MG63 (cell line): Measurements from ENCODE around the gene GNG7. TPM values are rescaled to one million over a fixed set of nuclear protein-coding genes. Genes with fewer than 3 reads are reported as not detected.

Source experiments
- DNase-seq: peaks from one replicate; pipeline ENCODE4 v3.0.0-alpha.2; 2020
- H3K27me3 ChIP-seq: fragments of 250-450 bp; sonication (Bioruptor Pico); 2 replicates; pipeline ENCODE4 v1.5.1; 2020; ENCODE audit warnings: mild to moderate bottlenecking, moderate library complexity
- H3K36me3 ChIP-seq: fragments of 250-450 bp; sonication (Bioruptor Pico); 2 replicates; pipeline ENCODE4 v1.5.1; 2020; ENCODE audit warnings: mild to moderate bottlenecking, moderate library complexity
- H3K4me3 ChIP-seq: fragments of 250-450 bp; sonication (Bioruptor Pico); 2 replicates; pipeline ENCODE4 v1.5.1; 2020; ENCODE audit warnings: mild to moderate bottlenecking, moderate library complexity
- H3K9me3 ChIP-seq: fragments of 250-450 bp; sonication (Bioruptor Pico); 2 replicates; pipeline ENCODE4 v1.5.1; 2020; ENCODE audit warnings: mild to moderate bottlenecking, moderate library complexity
- total RNA-seq: library from RNA; depleted of rRNA; stranded (reverse); fragments of >200 nt; shearing (Covaris generic); gene quantifications from 2 replicates; pipeline ENCODE4 v1.2.3, GENCODE V29; 2014; ENCODE audit warnings: low replicate concordance; rRNA removed

Gene GNG7
- total RNA-seq = 0.20 TPM in 1 of 2 replicates, not detected in the other

DNA sequence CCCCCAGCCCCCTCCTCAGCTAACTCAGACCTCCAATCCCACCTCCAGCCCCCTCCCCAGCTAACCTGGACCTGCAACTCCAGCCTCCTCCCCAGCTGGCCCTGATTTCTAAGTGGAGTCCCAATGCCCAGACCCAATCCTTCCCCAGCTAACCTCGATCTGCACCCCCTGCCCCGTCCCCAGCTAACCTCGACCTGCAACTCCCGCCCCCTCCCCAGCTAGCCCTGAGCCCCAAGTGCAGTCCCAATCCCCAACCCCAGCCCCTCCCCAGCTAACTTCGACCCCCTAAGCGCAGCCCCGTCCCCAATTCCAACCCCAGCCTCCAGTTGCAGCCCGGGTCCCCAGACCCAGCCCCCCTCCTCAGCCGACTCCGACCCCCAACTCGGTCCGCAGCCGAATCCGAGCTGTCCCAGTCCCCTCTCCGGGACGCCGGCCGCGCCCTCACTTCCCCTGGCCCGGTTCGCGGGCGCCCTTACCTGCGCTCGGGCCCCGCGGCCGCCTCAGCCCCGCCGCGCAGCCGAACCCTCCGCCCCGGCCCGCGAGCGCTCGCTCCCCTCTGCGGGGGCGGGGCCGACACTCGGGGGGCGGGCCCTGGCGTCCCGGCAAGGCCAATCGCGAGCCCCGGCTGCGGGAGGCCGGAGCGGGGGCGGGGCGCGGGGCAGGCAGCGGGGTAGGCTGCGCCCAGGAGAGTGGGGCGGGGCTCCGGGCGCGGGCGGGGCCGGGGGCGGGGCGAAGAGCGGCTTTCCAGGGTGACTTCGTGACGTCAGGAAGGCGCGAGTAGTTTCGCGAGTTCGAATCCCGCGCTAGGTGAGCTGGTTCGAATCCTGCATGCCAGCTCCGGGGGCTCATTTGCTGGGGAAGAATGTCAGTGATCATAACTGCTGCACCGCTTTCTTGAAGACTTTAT, at the start of gene GNG7:
Gene GNG7, minus strand, starts transcription at position 525 of the 907 bp plus-strand sequence. CDS start 182,006 bp downstream, outside the sequence.
- H3K4me3 ChIP-seq = no peak within 1 kb of the TSS; the same call in 1 of the 2 replicates
- H3K27me3 ChIP-seq = no peaks in the 10 kb centered on the region; the same call in none of the 2 replicates
- H3K9me3 ChIP-seq = no peaks in the 10 kb centered on the region
- DNase-seq = peak; percentile 87
- no peaks in the 10 kb centered on the region for H3K36me3 ChIP-seq

GRCh38 chr19:2751438-2751830, 48.9 kb upstream of the GNG7 start:
- no peak for DNase-seq
- no peaks in the 10 kb centered on the region for H3K27me3 ChIP-seq
- no peak overlapping the region for H3K4me3 ChIP-seq
- H3K9me3 ChIP-seq = no peaks in the 10 kb centered on the region
- H3K36me3 ChIP-seq = no peaks in the 10 kb centered on the region; the same call in 1 of the 2 replicates

DNA sequence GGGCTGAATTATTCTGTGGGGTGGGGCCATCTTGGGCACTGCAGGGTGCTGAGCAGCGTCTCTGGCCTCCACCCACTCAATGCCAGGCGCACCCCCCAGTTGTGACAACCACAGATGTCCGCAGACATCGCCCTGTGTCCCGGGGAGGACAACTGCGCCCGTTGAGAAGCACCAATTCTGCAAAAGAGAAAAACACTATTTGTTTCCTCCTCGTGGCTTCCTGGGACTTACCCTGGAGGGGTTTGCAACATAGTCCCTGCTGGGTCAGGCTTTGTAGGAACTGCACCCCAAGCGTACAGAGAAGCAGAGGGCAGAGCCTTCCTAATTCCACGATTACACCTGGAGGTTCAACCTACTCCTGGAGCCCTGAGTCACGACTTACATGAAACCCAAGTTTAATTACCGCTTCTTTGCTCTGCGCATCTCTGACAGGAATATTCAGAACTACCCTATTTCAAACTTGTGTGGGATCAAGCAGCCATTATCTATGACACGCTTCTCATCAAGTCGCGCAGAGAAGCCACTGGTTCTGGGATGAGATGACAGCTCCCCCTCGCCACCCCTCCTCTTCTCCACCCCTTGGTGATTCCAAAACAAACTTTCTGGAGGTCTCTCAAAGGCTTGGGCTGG, 48.4 kb upstream of the GNG7 start:
- DNase-seq = no peak

GRCh38 chr19:2747349-2747748, 44.9 kb upstream of the GNG7 start:
- DNase-seq = no peak
- Histone ChIP-seq H3K4me3 (no peak overlapping the region), H3K36me3 (no peaks in the 10 kb centered on the region), H3K27me3 (no peaks in the 10 kb centered on the region; the same call in 1 of the 2 replicates), H3K9me3 (no peaks in the 10 kb centered on the region)

More for the DNA sequence above, 48.4 kb upstream of the GNG7 start:
- Histone ChIP-seq H3K27me3 (no peaks in the 10 kb centered on the region; the same call in 1 of the 2 replicates), H3K9me3 (no peaks in the 10 kb centered on the region), H3K4me3 (no peak overlapping the region), H3K36me3 (no peaks in the 10 kb centered on the region; the same call in 1 of the 2 replicates)

DNA sequence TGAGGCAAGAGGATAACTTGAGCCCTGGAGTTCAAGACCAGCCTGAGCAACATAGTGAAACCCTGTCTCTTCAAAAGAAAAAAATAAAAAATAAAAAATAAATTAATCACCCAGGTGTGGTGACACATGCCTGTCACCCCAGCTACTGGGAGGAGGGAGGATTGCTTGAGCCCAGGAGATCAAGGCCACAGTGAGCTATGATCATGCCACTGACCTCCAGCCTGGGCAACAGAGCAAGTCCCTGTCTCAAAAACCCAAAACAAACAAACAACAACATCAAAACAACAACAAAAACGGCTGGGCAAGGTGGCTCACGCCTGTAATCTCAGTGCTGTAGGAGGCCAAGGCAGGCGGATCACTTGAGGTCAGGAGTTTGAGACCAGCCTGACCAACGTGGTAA, 41.6 kb upstream of the GNG7 start:
- no peaks in the 10 kb centered on the region for H3K9me3 ChIP-seq
- no peaks in the 10 kb centered on the region for H3K36me3 ChIP-seq
- H3K27me3 ChIP-seq = no peaks in the 10 kb centered on the region; the same call in 1 of the 2 replicates

DNA sequence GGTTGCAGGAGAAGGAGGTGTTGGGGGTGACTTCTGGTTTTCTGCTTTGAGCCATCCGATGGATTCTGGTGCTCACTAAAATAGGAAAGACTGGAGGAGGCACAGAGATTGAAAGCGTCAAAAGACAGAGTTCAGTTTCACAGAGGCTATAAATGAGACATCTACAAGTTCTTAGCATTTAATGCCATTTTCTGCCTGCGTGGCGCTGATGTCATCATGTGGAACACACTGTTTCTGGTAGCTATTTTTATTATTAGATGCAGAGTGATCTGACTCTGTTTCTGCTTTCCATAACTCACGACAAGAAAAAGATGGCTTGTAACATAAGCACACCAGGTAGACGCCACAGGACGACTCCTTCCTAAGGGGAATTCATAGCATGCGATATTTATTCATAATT, 40.6 kb upstream of the GNG7 start:
- H3K27me3 ChIP-seq = no peaks in the 10 kb centered on the region; the same call in 1 of the 2 replicates
- no peaks in the 10 kb centered on the region for H3K9me3 ChIP-seq
- DNase-seq = no peak
- H3K36me3 ChIP-seq = no peaks in the 10 kb centered on the region
- H3K4me3 ChIP-seq = no peak overlapping the region

More for the DNA sequence above, 41.6 kb upstream of the GNG7 start:
- no peak overlapping the region for H3K4me3 ChIP-seq
- DNase-seq = no peak

DNA sequence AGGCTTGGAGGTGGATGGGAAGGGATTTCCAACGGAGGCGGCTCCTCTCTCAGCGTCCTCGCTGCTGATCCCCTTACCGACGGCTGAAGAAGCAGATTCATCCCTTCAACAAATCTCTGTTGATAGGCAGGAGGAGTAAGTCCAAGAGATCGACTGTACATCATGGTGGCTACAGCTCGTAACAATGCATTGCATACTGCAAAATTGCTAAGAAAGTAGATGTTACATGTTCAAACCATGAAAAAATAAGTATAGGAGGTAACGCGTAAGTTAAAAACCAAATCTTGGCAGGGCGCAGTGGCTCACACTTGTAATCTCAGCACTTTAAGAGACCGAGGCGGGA, 37.8 kb upstream of the GNG7 start:
- H3K9me3 ChIP-seq = no peaks in the 10 kb centered on the region
- peaks cover 9% of the 10 kb centered on the region; the same call in 1 of the 2 replicates for H3K36me3 ChIP-seq
- no peaks in the 10 kb centered on the region for H3K27me3 ChIP-seq
- peak overlapping the region; percentile 70; the same call in 1 of the 2 replicates for H3K4me3 ChIP-seq
- no peak for DNase-seq

GRCh38 chr19:2739602-2740313, 37.3 kb upstream of the GNG7 start, which contains the start of gene SLC39A3:
Gene SLC39A3, minus strand, starts transcription at chr19:2740017. Its CDS starts 2,760 bp downstream, at chr19:2737257.
- H3K9me3 ChIP-seq = no peaks in the 10 kb centered on the region
- no peaks in the 10 kb centered on the region for H3K27me3 ChIP-seq
- DNase-seq = peak; percentile 96
- H3K36me3 ChIP-seq = peaks cover 9% of the 10 kb centered on the region; the same call in 1 of the 2 replicates
- H3K4me3 ChIP-seq = peak within 1 kb of the TSS; percentile 70

GRCh38 chr19:2736550-2737190, 34.2 kb upstream of the GNG7 start:
- no peak for DNase-seq
- Histone ChIP-seq H3K4me3 (no peak overlapping the region), H3K36me3 (peaks cover 9% of the 10 kb centered on the region; the same call in 1 of the 2 replicates), H3K27me3 (no peaks in the 10 kb centered on the region), H3K9me3 (no peaks in the 10 kb centered on the region)

GRCh38 chr19:2735374-2735773, 32.9 kb upstream of the GNG7 start:
- Histone ChIP-seq H3K27me3 (no peaks in the 10 kb centered on the region), H3K9me3 (no peaks in the 10 kb centered on the region), H3K4me3 (no peak overlapping the region), H3K36me3 (peaks cover 9% of the 10 kb centered on the region; the same call in 1 of the 2 replicates)
- no peak for DNase-seq

DNA sequence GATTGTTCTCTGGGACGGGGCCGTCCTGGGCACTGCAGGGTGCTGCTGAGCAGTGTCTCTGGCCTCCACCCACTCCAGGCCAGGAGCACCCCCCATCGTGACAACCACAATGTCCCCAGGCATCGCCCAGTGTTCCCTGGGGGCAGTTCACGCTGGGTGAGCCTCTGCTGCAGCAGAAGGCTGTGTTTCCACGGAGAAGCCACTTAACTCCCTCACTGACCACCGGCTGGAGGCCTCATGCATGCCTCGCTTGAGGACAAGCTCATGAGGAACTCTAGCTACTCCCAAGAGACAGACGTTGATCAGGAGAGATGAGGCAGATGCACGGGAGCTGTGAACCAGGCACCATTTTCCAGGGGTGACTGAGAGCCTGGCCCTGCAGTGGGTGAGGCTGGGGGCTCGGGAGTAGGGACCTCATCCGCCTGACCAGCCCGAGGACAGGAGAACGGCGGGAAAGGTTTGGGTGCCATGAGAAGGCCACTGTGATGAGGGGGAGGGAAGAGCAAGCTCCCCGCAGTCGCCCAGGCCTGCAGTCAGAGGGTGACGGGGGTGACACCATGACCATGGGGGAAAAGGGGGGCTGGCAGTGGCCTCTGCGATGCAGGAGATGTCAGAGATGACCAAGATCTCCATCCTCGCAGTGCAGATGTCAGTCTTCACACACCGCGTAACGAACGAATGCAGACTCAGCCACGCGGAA, 32.2 kb upstream of the GNG7 start:
- Histone ChIP-seq H3K36me3 (peaks cover 9% of the 10 kb centered on the region; the same call in 1 of the 2 replicates), H3K9me3 (no peaks in the 10 kb centered on the region), H3K27me3 (no peaks in the 10 kb centered on the region), H3K4me3 (no peak overlapping the region)
- DNase-seq = no peak

DNA sequence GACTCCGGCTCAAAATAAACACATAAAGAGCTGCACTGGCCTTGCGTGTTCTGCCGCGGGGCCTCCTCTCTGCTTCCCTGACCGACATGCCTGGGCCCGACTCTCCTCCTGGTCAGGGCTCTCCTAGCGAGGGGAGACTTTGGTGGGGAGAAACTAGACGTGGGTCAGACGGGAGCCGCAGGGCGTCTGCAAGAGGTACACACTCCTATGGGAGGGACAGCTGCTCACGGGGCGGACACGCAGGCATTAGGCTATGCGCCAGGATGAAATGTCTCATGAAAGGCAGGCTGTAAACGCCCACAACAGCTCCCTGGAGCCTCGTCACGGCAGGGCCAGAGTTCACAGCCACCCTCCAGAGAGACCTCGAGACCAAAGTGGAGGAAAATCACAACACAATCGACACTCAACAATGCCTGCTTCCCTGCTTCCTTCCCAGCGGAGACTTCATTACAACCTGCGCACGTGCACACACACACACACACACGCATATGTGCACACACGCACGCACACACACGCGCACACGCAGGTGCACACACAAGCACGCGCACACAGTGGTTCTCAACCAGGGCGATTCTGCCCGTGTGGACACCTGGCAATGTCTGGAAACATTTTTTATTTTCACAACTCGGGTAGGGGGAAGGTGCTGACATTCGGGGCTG, 31.6 kb upstream of the GNG7 start:
- Histone ChIP-seq H3K36me3 (peaks cover 9% of the 10 kb centered on the region; the same call in 1 of the 2 replicates), H3K27me3 (no peaks in the 10 kb centered on the region), H3K4me3 (no peak overlapping the region), H3K9me3 (no peaks in the 10 kb centered on the region)
- DNase-seq = no peak

DNA sequence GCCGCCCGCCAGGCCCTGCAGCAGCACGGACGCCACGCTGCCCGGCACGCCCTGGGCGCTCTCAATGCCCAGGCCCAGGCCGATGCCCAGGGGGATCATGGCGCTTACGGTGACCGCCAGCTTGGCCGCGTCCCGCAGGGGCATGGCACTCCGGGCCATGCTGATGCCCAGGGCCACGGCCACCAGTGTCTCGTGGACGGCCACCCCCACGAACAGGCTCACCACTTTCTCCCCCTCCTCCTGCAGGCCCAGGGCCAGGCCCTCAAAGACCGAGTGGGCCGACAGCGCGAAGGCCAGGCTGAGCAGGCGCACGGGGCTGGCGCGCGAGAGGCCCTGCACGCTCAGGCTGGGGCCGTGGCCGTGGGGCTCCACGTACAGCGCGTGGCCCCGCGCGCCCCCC, 30.4 kb upstream of the GNG7 start:
- no peaks in the 10 kb centered on the region for H3K27me3 ChIP-seq
- H3K9me3 ChIP-seq = no peaks in the 10 kb centered on the region

DNA sequence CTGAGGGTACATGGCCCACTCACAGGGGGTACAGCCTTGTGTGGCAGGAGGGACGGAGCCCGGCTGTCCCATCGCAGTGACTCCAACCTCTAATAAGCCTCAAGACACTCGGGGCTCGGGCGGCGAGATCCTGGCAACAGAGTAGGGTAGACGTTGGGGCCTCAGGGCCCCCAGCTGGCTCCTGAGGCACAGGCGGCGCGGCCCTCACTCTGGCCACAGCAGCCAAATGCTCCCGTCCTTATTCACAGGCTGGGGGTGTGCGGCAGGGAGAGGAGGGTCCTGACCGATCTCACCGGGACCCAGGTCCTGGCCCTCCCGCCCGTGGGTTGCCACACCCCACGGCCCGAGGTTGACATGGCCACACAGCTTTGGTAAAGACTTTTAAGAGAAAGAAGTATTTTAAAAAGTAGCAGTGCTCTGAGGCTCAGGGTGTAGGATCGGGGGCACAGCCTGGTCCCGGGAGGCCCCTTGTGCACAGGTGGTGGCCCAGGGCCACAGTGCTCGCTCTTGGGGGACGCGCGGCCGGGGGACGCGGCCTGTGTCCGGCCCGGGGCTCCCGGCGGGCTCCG, 29.7 kb upstream of the GNG7 start:
- Histone ChIP-seq H3K9me3 (no peaks in the 10 kb centered on the region), H3K36me3 (peaks cover 9% of the 10 kb centered on the region; the same call in 1 of the 2 replicates), H3K27me3 (no peaks in the 10 kb centered on the region), H3K4me3 (no peak overlapping the region)
- no peak for DNase-seq

More for the DNA sequence above, 30.4 kb upstream of the GNG7 start:
- Histone ChIP-seq H3K4me3 (no peak overlapping the region), H3K36me3 (peaks cover 9% of the 10 kb centered on the region; the same call in 1 of the 2 replicates)
- DNase-seq = no peak
